ENCODE results near the gene RXFP2. TPM values are rescaled to one million over a fixed set of nuclear protein-coding genes. Genes with fewer than 3 reads are reported as not detected.

Gene RXFP2
- total RNA-seq, 2 donors from 2014 or later = not detected

- intact Hi-C loops (cut with DNase I) = no loop called here
- Histone ChIP-seq H3K27me3 (no peaks in the 10 kb centered on the region), H3K9me3 (no peaks in the 10 kb centered on the region), H3K4me3 (no peak overlapping the region), H3K4me1 (no peaks in the 10 kb centered on the region), H3K27ac (no peak overlapping the region), H3K36me3 (replicated peaks in 1 of 2; ENCODE audit: insufficient read depth in 1 of 2, low read depth in 2 of 2) (no peaks in the 10 kb centered on the region)
- ATAC-seq (no peak), DNase-seq (no peak)
- 53 to 60% methylated on average over 2 of the region's 2 CpGs for WGBS, 2 donors
- TF ChIP-seq POLR2A (IDR thresholded peaks at IDR 0.05) = no peak
- TF ChIP-seq, protein P1, sequence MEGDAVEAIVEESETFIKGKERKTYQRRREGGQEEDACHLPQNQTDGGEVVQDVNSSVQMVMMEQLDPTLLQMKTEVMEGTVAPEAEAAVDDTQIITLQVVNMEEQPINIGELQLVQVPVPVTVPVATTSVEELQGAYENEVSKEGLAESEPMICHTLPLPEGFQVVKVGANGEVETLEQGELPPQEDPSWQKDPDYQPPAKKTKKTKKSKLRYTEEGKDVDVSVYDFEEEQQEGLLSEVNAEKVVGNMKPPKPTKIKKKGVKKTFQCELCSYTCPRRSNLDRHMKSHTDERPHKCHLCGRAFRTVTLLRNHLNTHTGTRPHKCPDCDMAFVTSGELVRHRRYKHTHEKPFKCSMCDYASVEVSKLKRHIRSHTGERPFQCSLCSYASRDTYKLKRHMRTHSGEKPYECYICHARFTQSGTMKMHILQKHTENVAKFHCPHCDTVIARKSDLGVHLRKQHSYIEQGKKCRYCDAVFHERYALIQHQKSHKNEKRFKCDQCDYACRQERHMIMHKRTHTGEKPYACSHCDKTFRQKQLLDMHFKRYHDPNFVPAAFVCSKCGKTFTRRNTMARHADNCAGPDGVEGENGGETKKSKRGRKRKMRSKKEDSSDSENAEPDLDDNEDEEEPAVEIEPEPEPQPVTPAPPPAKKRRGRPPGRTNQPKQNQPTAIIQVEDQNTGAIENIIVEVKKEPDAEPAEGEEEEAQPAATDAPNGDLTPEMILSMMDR (IDR thresholded peaks at IDR 0.05) = no peak
Observed at GRCh38 chr13:31761951-31762350, 22.6 kb downstream of the RXFP2 start.

DNA sequence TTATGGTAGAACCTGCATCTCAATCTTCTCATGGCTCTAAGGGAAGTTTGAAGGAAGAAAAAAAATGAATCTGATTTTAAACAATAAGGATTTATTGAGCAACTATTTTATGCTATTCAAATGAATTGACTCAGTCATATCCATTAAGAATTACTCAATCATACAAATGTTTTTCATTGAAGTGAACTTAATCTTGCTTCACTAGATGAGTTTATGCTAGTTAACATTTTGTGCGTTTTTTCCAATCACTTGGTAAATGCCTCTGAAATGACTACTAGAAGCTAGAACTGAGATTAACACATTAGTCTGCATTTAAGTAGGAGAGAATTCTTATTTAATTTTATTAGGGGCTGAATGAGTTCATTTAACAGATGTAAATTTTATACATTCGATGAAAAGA is 25.2 kb downstream of the RXFP2 start:
- Histone ChIP-seq H3K27me3 (no peaks in the 10 kb centered on the region), H3K36me3 (replicated peaks in 1 of 2; ENCODE audit: insufficient read depth in 1 of 2, low read depth in 2 of 2) (no peaks in the 10 kb centered on the region), H3K4me1 (no peaks in the 10 kb centered on the region), H3K27ac (no peak overlapping the region), H3K4me3 (no peak overlapping the region), H3K9me3 (no peaks in the 10 kb centered on the region)
- no peak for TF ChIP-seq POLR2A (IDR thresholded peaks at IDR 0.05)
- TF ChIP-seq, protein P1 (IDR thresholded peaks at IDR 0.05) = no peak
- ATAC-seq (no peak), DNase-seq (no peak)
- 74 to 75% methylated on average over 2 of the region's 2 CpGs for WGBS, 2 donors
- intact Hi-C loops (cut with DNase I) = no loop called here

DNA sequence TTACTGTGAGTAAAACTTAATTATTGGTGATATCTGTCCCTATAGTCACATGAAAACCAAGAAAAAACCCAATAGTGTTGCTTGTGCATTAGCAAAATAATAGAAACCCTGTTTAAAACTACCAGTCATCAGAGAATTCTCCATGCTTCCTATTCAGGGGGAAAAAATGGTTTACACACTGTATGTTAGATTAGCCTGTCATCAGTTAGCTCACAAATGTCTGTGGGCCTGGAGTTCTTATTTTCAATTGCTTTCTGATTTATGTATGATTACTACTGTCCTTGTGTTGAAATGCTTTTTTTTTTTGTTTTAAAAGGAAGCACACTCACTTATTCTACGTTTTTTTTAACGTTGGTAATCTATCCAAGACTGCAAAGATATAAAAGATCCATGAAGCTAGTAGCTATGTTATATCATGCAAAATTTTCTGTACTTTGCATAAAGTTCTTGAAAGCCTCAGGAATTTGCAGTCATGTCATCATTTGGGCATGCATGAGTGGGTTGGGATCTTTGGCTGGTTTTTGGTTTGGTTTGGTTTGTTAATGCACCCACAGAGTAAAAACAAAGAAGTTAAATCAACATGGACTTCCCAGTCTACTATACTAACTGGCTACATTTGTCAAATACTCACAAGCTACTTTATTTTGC is 25.9 kb downstream of the RXFP2 start:
- Histone ChIP-seq H3K4me1 (no peaks in the 10 kb centered on the region), H3K27ac (no peak overlapping the region), H3K9me3 (no peaks in the 10 kb centered on the region), H3K36me3 (replicated peaks in 1 of 2; ENCODE audit: insufficient read depth in 1 of 2, low read depth in 2 of 2) (no peaks in the 10 kb centered on the region), H3K27me3 (no peaks in the 10 kb centered on the region), H3K4me3 (no peak overlapping the region)
- ATAC-seq (no peak), DNase-seq (no peak)
- intact Hi-C loops (cut with DNase I) = no loop called here
- WGBS, 2 donors = 25 to 36% methylated on average over 2 of the region's 2 CpGs
- TF ChIP-seq, protein P1 (IDR thresholded peaks at IDR 0.05) = no peak
- no peak for TF ChIP-seq POLR2A (IDR thresholded peaks at IDR 0.05)

- WGBS, 2 donors = 44 to 57% methylated on average over 4 of the region's 4 CpGs
- ATAC-seq = no peak
- intact Hi-C loops (cut with DNase I) = no loop called here
- TF ChIP-seq, protein P1 (IDR thresholded peaks at IDR 0.05) = no peak
- TF ChIP-seq POLR2A (IDR thresholded peaks at IDR 0.05) = no peak
- Histone ChIP-seq H3K4me1 (no peaks in the 10 kb centered on the region), H3K27ac (no peak overlapping the region), H3K9me3 (no peaks in the 10 kb centered on the region), H3K36me3 (replicated peaks in 1 of 2; ENCODE audit: insufficient read depth in 1 of 2, low read depth in 2 of 2) (no peaks in the 10 kb centered on the region), H3K27me3 (no peaks in the 10 kb centered on the region), H3K4me3 (no peak overlapping the region)
- DNase-seq = no peak
Observed at GRCh38 chr13:31767175-31767900, 28.0 kb downstream of the RXFP2 start.
